Measurements from ENCODE around the gene PRODH2. TPM values are rescaled to one million over a fixed set of nuclear protein-coding genes. Genes with fewer than 3 reads are reported as not detected.

The PRODH2 gene
- polyA plus RNA-seq, 3 donors from 2014 or later = not detected

GRCh38 chr19:35828692-35829301 lies 16.2 kb upstream of the PRODH2 start:
- no peaks in the 10 kb centered on the region for H3K36me3 Mint-ChIP-seq
- H3K4me1 Mint-ChIP-seq = no peaks in the 10 kb centered on the region
- no peak overlapping the region for H3K27ac Mint-ChIP-seq
- no peaks in the 10 kb centered on the region for H3K9me3 Mint-ChIP-seq
- peaks cover 10 to 11% (median 11%) of the 10 kb centered on the region in 3 donors for H3K27me3 Mint-ChIP-seq (ENCODE audit: low read depth in 3 of 3)
- peak; percentile 5 to 37 (median 28) for DNase-seq
- H3K4me3 Mint-ChIP-seq = no peak overlapping the region

GRCh38 chr19:35824150-35824549 lies 11.5 kb upstream of the PRODH2 start:
- Mint-ChIP-seq H3K27ac (no peak overlapping the region), H3K9me3 (no peaks in the 10 kb centered on the region), H3K4me1 (peaks cover 3 to 6% of the 10 kb centered on the region in 2 donors), H3K27me3 (ENCODE audit: low read depth in 3 of 3) (peaks cover 12 to 19% (median 14%) of the 10 kb centered on the region in 3 donors), H3K36me3 (no peaks in the 10 kb centered on the region), H3K4me3 (no peak overlapping the region)
- no peak for DNase-seq

GRCh38 chr19:35822579-35822978 lies 9.9 kb upstream of the PRODH2 start:
- no peak overlapping the region for H3K27ac Mint-ChIP-seq

GRCh38 chr19:35818445-35818844 lies 5.8 kb upstream of the PRODH2 start:
- Mint-ChIP-seq H3K36me3 (no peaks in the 10 kb centered on the region), H3K9me3 (peaks cover 0 to 3% (median 0%) of the 10 kb centered on the region in 6 donors), H3K4me1 (peaks cover 3 to 6% of the 10 kb centered on the region in 2 donors), H3K4me3 (no peak overlapping the region), H3K27ac (no peak overlapping the region), H3K27me3 (ENCODE audit: low read depth in 3 of 3) (peaks cover 7 to 24% (median 10%) of the 10 kb centered on the region in 3 donors)
- DNase-seq = no peak

More at GRCh38 chr19:35822579-35822978, 9.9 kb upstream of the PRODH2 start:
- Mint-ChIP-seq H3K4me3 (no peak overlapping the region), H3K4me1 (peaks cover 3 to 6% of the 10 kb centered on the region in 2 donors), H3K9me3 (no peaks in the 10 kb centered on the region), H3K36me3 (no peaks in the 10 kb centered on the region), H3K27me3 (ENCODE audit: low read depth in 3 of 3) (peaks cover 12 to 20% (median 14%) of the 10 kb centered on the region in 3 donors)
- DNase-seq = no peak

GRCh38 chr19:35816846-35817245 lies 4.2 kb upstream of the PRODH2 start:
- DNase-seq = no peak
- no peak overlapping the region for H3K4me3 Mint-ChIP-seq
- H3K9me3 Mint-ChIP-seq = peaks cover 0 to 3% (median 0%) of the 10 kb centered on the region in 6 donors
- no peak overlapping the region for H3K27ac Mint-ChIP-seq
- H3K27me3 Mint-ChIP-seq (ENCODE audit: low read depth in 3 of 3) = peaks cover 4 to 17% (median 7%) of the 10 kb centered on the region in 3 donors
- H3K36me3 Mint-ChIP-seq = no peaks in the 10 kb centered on the region
- peaks cover 3 to 6% of the 10 kb centered on the region in 2 donors for H3K4me1 Mint-ChIP-seq

GRCh38 chr19:35816262-35816661 lies 3.6 kb upstream of the PRODH2 start:
- H3K27me3 Mint-ChIP-seq (ENCODE audit: low read depth in 3 of 3) = peaks cover 4 to 17% (median 7%) of the 10 kb centered on the region in 3 donors
- H3K4me3 Mint-ChIP-seq = no peak overlapping the region
- no peak for DNase-seq
- no peaks in the 10 kb centered on the region for H3K36me3 Mint-ChIP-seq
- peaks cover 0 to 3% (median 0%) of the 10 kb centered on the region in 6 donors for H3K9me3 Mint-ChIP-seq
- no peak overlapping the region for H3K27ac Mint-ChIP-seq
- H3K4me1 Mint-ChIP-seq = peaks cover 3 to 6% of the 10 kb centered on the region in 2 donors

- H3K4me1 Mint-ChIP-seq = no peaks in the 10 kb centered on the region
- peaks cover 0 to 3% (median 0%) of the 10 kb centered on the region in 6 donors for H3K9me3 Mint-ChIP-seq
- H3K36me3 Mint-ChIP-seq = no peaks in the 10 kb centered on the region
- peaks cover 3 to 13% (median 4%) of the 10 kb centered on the region in 3 donors for H3K27me3 Mint-ChIP-seq (ENCODE audit: low read depth in 3 of 3)
- DNase-seq = no peak
- H3K27ac Mint-ChIP-seq = no peak overlapping the region
- H3K4me3 Mint-ChIP-seq = no peak overlapping the region
Measured at GRCh38 chr19:35813043-35813890, 622 bp upstream of the PRODH2 start.

GRCh38 chr19:35811317-35812219 lies 1.1 kb downstream of the PRODH2 start:
- Mint-ChIP-seq H3K4me1 (no peaks in the 10 kb centered on the region), H3K36me3 (no peaks in the 10 kb centered on the region), H3K9me3 (peaks cover 0 to 3% (median 0%) of the 10 kb centered on the region in 6 donors), H3K4me3 (no peak overlapping the region), H3K27ac (no peak overlapping the region), H3K27me3 (ENCODE audit: low read depth in 3 of 3) (peaks cover 4 to 5% (median 4%) of the 10 kb centered on the region in 3 donors)
- no peak for DNase-seq

GRCh38 chr19:35807633-35808032 lies 5.0 kb downstream of the PRODH2 start:
- Mint-ChIP-seq H3K27me3 (ENCODE audit: low read depth in 3 of 3) (peaks cover 0 to 8% (median 3%) of the 10 kb centered on the region in 3 donors), H3K4me1 (peaks cover 20 to 22% of the 10 kb centered on the region in 2 donors), H3K9me3 (no peaks in the 10 kb centered on the region), H3K4me3 (no peak overlapping the region), H3K27ac (no peak overlapping the region), H3K36me3 (no peaks in the 10 kb centered on the region)
- DNase-seq = no peak

GRCh38 chr19:35806597-35806996 lies 6.0 kb downstream of the PRODH2 start:
- Mint-ChIP-seq H3K9me3 (no peaks in the 10 kb centered on the region), H3K36me3 (no peaks in the 10 kb centered on the region), H3K4me3 (no peak overlapping the region), H3K27ac (no peak overlapping the region), H3K4me1 (peaks cover 20 to 26% of the 10 kb centered on the region in 2 donors), H3K27me3 (ENCODE audit: low read depth in 3 of 3) (peaks cover 0 to 8% (median 3%) of the 10 kb centered on the region in 3 donors)
- no peak for DNase-seq

- Mint-ChIP-seq H3K27ac (no peak overlapping the region), H3K9me3 (no peaks in the 10 kb centered on the region)
- DNase-seq = no peak
Measured at GRCh38 chr19:35805526-35806102, 7.0 kb downstream of the PRODH2 start.

GRCh38 chr19:35801828-35802227 lies 10.8 kb downstream of the PRODH2 start:
- Mint-ChIP-seq H3K4me1 (peaks cover 20 to 30% of the 10 kb centered on the region in 2 donors), H3K36me3 (no peaks in the 10 kb centered on the region), H3K27ac (peak overlapping the region in 1 of 6 donors; percentile 6), H3K27me3 (ENCODE audit: low read depth in 3 of 3) (peaks cover 5 to 7% (median 5%) of the 10 kb centered on the region in 3 donors), H3K4me3 (peak overlapping the region in 1 of 5 donors; percentile 5), H3K9me3 (no peaks in the 10 kb centered on the region)
- no peak for DNase-seq

More at GRCh38 chr19:35805526-35806102, 7.0 kb downstream of the PRODH2 start:
- H3K4me3 Mint-ChIP-seq = no peak overlapping the region
- H3K4me1 Mint-ChIP-seq = peaks cover 20 to 26% of the 10 kb centered on the region in 2 donors
- H3K36me3 Mint-ChIP-seq = no peaks in the 10 kb centered on the region
- H3K27me3 Mint-ChIP-seq (ENCODE audit: low read depth in 3 of 3) = peaks cover 0 to 8% (median 2%) of the 10 kb centered on the region in 3 donors

- Mint-ChIP-seq H3K27ac (peak overlapping the region in 1 of 6 donors; percentile 53), H3K4me3 (peak overlapping the region in 1 of 5 donors; percentile 21), H3K9me3 (no peaks in the 10 kb centered on the region)
Measured at GRCh38 chr19:35797663-35798062, 15.0 kb downstream of the PRODH2 start.

More at GRCh38 chr19:35797663-35798062, 15.0 kb downstream of the PRODH2 start:
- H3K27me3 Mint-ChIP-seq (ENCODE audit: low read depth in 3 of 3) = peaks cover 3 to 7% (median 5%) of the 10 kb centered on the region in 3 donors
- peak in 1 of 3 donors; percentile 8 for DNase-seq
- peaks cover 0 to 8% of the 10 kb centered on the region in 2 donors for H3K4me1 Mint-ChIP-seq
- H3K36me3 Mint-ChIP-seq = no peaks in the 10 kb centered on the region
